Forelimb muscle (tissue), 1 donor: Measurements from ENCODE around the gene MSRB2. TPM values are rescaled to one million over a fixed set of nuclear protein-coding genes. Genes with fewer than 3 reads are reported as not detected.

Experiments
- polyA plus RNA-seq: library from polyadenylated mRNA; unstranded; fragments of 120-200 nt; gene quantifications from one replicate; pipeline ENCODE4 v1.2.1, GENCODE V29; 2013; ENCODE audit not compliant: insufficient read length

MSRB2 gene
- polyA plus RNA-seq, 1 donor = 58.8 TPM

Other genes with a start within 250 kb of the MSRB2 start
- gene ARMC3, start 167.5 kb upstream of the MSRB2 start, polyA plus RNA-seq = not detected
- gene PTF1A, start 96.7 kb downstream of the MSRB2 start, polyA plus RNA-seq = not detected
- gene C10orf67, start 249.2 kb downstream of the MSRB2 start, polyA plus RNA-seq = 0.11 TPM